ENCODE data around the gene PLEKHA4.
"Not testable (repeated sequence)": the region's sequence is repeated elsewhere in the genome, so short reads cannot be mapped to it uniquely, and the experiment has no call there.

PLEKHA4 gene, protein sequence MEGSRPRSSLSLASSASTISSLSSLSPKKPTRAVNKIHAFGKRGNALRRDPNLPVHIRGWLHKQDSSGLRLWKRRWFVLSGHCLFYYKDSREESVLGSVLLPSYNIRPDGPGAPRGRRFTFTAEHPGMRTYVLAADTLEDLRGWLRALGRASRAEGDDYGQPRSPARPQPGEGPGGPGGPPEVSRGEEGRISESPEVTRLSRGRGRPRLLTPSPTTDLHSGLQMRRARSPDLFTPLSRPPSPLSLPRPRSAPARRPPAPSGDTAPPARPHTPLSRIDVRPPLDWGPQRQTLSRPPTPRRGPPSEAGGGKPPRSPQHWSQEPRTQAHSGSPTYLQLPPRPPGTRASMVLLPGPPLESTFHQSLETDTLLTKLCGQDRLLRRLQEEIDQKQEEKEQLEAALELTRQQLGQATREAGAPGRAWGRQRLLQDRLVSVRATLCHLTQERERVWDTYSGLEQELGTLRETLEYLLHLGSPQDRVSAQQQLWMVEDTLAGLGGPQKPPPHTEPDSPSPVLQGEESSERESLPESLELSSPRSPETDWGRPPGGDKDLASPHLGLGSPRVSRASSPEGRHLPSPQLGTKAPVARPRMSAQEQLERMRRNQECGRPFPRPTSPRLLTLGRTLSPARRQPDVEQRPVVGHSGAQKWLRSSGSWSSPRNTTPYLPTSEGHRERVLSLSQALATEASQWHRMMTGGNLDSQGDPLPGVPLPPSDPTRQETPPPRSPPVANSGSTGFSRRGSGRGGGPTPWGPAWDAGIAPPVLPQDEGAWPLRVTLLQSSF

DNA sequence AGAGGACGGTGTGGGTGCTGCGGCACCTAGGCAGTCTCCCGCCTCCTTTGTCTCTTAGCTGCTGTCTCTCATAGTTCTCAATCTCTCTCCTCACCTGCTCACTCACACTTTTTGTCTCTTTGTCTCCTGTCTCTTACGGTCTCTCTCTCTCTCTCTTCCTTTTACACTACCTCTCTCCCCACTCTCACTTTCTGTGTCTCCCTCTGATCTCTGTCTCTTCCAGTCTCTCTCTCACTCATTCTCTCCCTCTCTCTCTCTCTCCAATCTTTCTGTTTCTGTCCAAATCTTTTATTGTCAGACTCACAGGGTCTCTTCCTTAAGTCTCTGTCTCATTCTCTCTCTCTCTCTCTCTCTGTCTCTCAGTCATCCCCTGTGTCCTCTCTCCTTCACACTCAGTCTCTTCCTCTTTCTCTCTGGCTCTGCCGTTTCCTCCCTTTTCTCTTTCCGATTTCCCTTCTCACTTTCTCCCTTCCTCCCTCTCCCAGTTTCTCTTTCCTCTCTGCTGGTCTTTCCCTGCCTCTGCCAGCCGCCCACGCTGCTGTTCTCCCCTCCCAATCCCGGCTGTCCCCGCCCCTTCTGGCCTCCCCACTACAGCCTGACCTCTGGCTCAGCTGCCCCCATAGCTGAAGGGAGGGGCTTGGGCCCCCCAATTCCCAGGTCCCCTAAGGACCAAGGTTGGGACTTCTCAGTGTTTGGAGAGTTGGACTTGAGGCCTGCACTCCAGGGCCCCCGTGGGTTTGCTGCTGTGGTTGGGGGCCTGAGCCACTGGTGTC, at the start of gene PLEKHA4:
PLEKHA4 (minus strand) TSS at position 504 of the 773 bp plus-strand sequence. CDS start 997 bp downstream, outside the sequence.
- no peak for DNase-seq (ENCODE audit: low read depth in 2 of 2)

- DNase-seq (ENCODE audit: low read depth in 2 of 2): no peak
Measured at GRCh38 chr19:48918071-48918470, 49.7 kb upstream of the PLEKHA4 start.

- no peak for DNase-seq (ENCODE audit: low read depth in 2 of 2)
Measured at GRCh38 chr19:48915757-48916156, 47.3 kb upstream of the PLEKHA4 start.

DNA sequence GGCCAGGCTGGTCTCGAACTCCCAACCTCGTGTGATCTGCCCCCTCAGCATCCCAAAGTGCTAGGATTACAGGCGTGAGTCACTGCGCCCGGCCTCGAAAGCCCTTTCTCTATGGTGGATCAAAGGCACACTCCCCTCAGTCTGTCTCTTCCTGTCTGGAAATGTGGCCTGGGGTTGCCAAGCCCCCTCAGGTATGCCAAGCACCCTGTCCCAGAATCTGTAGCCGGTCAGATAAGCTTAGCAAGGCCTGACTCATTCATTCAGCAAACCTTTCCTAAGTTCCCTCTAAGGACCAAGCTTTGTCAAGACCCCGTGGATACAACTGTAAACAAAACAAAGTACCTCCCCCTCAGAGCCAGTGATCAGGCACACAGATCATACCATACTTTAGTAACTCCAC, 45.8 kb upstream of the PLEKHA4 start:
- no peak for DNase-seq (ENCODE audit: low read depth in 2 of 2)

DNA sequence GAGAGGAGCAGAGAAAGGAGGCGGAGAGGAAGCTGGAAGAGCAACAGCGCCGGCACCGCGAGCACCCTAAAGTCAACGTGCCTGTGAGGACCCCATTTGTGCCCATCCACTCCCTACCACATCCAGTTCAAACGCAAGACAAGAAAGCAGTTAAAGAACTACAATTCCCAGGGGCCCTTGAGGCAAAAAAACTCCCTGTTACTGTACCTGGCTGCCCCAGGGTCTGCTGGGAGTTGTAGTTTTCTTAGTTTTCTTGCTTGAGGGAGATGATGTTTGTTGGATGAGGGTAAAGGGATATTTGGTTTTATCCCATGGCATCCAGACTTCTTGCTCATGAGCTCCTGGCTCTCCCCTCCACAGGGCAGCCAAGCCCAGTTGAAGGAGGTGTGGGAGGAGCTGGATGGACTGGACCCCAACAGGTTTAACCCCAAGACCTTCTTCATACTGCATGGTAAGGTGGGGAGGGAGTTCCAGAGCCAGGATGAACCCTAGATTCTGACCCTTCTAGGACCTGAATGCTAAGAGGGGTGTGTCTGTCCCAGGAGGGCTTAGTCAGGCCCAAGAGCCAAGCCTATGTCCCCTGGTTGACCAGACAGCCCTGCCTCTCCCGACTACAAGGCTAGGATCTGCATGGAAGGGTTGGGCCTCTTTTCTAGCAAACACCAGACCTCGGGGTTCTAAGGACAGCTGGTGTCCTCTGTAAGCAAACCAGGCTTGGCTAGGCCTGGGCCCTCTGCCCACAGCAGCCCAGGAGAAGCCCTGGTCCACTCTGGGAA, 44.9 kb upstream of the PLEKHA4 start:
- DNase-seq (ENCODE audit: low read depth in 2 of 2): no peak

GRCh38 chr19:48910803-48911202, 42.4 kb upstream of the PLEKHA4 start:
- DNase-seq (ENCODE audit: low read depth in 2 of 2): no peak

- not testable (repeated sequence) for DNase-seq (ENCODE audit: low read depth in 2 of 2)
Measured at GRCh38 chr19:48909424-48910077, 41.1 kb upstream of the PLEKHA4 start.

- DNase-seq (ENCODE audit: low read depth in 2 of 2): no peak
Measured at GRCh38 chr19:48907671-48908070, 39.3 kb upstream of the PLEKHA4 start.

- DNase-seq (ENCODE audit: low read depth in 2 of 2): no peak
Measured at GRCh38 chr19:48906324-48906723, 37.9 kb upstream of the PLEKHA4 start.

GRCh38 chr19:48905664-48906063, 37.2 kb upstream of the PLEKHA4 start:
- DNase-seq (ENCODE audit: low read depth in 2 of 2): no peak

- DNase-seq (ENCODE audit: low read depth in 2 of 2): not testable (repeated sequence)
Measured at GRCh38 chr19:48903788-48904187, 35.4 kb upstream of the PLEKHA4 start.

GRCh38 chr19:48902291-48902690, 33.9 kb upstream of the PLEKHA4 start:
- not testable (repeated sequence) for DNase-seq (ENCODE audit: low read depth in 2 of 2)

DNA sequence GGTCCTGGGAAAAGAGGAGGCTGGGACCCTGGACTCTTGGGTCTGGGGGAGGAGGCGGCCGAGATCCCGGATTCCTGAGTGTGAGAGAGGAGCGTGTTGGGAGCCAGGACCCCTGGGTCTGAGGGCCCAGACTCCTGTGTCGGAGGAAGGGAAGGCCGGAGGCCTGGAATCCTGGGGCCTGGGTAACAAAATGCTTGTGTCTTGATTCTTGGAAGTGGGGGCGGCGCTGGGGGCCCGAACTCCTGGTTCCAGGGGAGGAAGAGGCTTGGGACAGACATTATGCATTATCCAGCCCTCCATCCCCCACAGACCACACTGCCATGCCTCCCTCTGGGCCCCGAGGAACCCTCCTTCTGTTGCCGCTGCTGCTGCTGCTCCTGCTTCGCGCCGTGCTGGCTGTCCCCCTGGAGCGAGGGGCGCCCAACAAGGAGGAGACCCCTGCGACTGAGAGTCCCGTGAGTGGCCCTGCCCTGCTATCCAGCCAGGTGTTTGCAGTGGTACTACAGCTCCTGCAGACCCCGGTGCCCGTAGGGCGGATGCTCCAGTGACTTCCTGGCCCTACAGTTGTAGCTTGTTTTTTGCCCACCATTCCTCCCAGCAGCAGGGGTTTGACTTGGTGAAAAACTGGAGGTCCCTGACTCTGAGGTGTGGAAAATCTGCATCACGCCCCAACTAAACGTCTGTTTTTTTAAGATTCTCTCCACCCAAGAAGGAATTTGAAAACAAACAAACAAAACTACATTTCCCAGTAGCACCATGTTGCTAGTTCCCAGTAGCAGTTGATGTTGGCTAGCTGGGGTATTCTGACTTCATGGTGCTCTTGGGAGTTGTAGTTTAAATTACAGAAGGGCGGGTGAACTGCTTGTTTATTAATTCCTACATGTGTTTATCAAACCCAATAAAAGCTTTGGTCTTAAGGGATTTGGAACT, 32.3 kb upstream of the PLEKHA4 start:
- DNase-seq (ENCODE audit: low read depth in 2 of 2): no peak

DNA sequence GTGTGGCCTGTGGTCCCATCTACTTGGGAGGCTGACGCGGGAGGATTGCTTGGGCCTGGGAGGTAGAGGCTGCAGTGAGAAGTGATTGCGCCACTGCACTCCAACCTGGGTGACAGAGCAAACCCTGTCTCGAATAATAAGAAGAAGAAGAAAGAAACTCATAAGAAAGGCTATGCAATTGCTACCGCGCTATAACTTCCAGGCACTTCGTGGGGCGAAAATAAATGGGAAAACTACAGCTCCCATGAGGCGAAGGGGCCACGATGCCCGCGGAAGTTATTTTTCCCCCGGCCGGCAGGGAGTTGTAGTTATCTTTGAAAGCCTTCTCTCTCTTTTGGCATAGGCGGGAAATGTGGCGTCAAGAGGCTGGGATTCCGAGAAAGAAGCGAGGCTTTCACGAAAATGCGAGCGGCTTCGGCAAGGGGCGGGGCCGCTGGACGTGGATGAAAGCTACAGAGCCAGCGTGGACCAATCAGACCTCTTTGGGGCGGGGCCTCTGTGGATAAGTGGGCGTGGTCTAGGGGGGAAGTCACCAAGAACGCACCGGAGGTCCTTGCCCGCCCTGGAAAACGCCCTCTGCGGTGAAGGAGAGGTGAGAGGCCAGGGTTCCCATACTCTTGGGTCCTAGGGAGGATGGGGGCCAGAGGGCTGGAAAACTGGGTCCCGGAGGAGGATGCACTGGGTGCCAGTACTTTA, 31.5 kb upstream of the PLEKHA4 start, which contains the start of gene NUCB1:
NUCB1 (plus strand) TSS at position 532 of the 696 bp plus-strand sequence. CDS start 485 bp downstream, outside the sequence.
- DNase-seq (ENCODE audit: low read depth in 2 of 2): peak; percentile 97 to 99

DNA sequence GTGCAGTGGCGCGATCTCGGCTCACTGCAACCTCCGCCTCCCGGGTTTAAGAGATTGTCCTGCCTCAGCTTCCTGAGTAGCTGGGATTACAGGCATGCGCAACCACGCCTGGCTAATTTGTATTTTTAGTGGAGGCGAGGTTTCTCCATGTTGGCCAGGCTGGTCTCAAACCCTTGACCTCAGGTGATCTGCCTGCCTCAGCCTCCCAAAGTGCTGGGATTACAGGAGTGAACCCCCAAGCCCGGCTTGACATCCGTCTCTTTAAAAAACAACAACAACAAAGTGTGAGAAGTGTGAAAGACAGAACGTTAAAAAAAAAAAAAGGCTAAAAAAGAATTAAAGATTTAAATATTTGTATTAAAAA, 31.0 kb upstream of the PLEKHA4 start:
- not testable (repeated sequence) for DNase-seq (ENCODE audit: low read depth in 2 of 2)

DNA sequence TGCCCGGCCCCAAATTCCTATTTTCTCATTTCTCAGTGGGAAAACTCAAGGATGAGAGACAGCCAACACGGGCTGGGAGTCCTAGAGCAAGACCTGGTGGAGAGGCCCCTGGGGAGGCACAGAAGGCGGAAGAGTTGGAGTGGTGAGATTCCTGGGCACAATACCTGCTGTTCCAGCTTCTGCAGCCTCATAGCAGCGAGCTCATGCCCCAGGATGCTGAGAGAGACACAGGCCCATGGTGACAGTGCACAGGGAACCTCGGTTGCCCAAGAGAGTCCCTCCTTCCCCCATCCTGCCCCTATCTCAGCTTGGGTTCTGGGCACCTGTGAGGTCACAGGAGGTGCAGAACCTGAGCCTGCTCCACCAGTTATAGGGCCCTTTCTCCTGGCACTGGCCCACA, 28.8 kb upstream of the PLEKHA4 start:
- DNase-seq (ENCODE audit: low read depth in 2 of 2): no peak

- DNase-seq (ENCODE audit: low read depth in 2 of 2): peak in 1 of 2 donors; percentile 33
Measured at GRCh38 chr19:48896191-48896720, 27.8 kb upstream of the PLEKHA4 start.

GRCh38 chr19:48895226-48895625, 26.8 kb upstream of the PLEKHA4 start:
- DNase-seq (ENCODE audit: low read depth in 2 of 2): no peak

- DNase-seq (ENCODE audit: low read depth in 2 of 2): no peak
Measured at GRCh38 chr19:48890551-48890950, 22.1 kb upstream of the PLEKHA4 start.

All from stimulated activated CD8-positive, alpha-beta memory T cell treated with anti-CD3 and anti-CD28 coated beads, Interleukin-7, amount 100 ng/mL, for 4 hours (primary cell).